Activated CD8-positive, alpha-beta T cell treated with anti-CD3 and anti-CD28 coated beads for 36 hours (primary cell): ENCODE results near the gene SART1. TPM values are rescaled to one million over a fixed set of nuclear protein-coding genes. Genes with fewer than 3 reads are reported as not detected.

ENCODE experiments used
- ATAC-seq: fragments of 200-7000 bp; cut with Tn5 transposase; one replicate; pipeline ENCODE4 v1.10.0; 2021; ENCODE audit warnings: mild to moderate bottlenecking, moderate library complexity
- CTCF ChIA-PET: fragments of 350-600 bp; sonication (Branson Sonifier 250); formaldehyde crosslinking; loops from one replicate; lab custom pipeline; 2021; ENCODE audit warnings: antibody characterized with exemption; lab: Charles Lee
- POLR2A ChIA-PET: fragments of 350-600 bp; sonication (Branson Sonifier 250); formaldehyde crosslinking; loops from one replicate; lab custom pipeline; 2021; ENCODE audit warnings: antibody characterized with exemption; lab: Charles Lee
- DNase-seq: peaks from one replicate; pipeline ENCODE4 v3.0.0-alpha.2; 2020
- H3K27ac Mint-ChIP-seq: one replicate; pipeline ENCODE4 v1.8.0; 2021; ENCODE audit warnings: mild to moderate bottlenecking, mixed read lengths
- H3K27me3 Mint-ChIP-seq: one replicate; pipeline ENCODE4 v1.8.0; 2021; ENCODE audit warnings: mixed read lengths
- H3K36me3 Mint-ChIP-seq: one replicate; pipeline ENCODE4 v1.8.0; 2021; ENCODE audit warnings: low read depth, mixed read lengths
- H3K4me1 Mint-ChIP-seq: one replicate; pipeline ENCODE4 v1.8.0; 2021; ENCODE audit warnings: low read depth, mixed read lengths
- H3K4me3 Mint-ChIP-seq: one replicate; pipeline ENCODE4 v1.8.0; 2021; ENCODE audit warnings: mild to moderate bottlenecking, moderate library complexity, mixed read lengths
- H3K9me3 Mint-ChIP-seq: one replicate; pipeline ENCODE4 v1.8.0; 2021; ENCODE audit warnings: mixed read lengths
- CTCF ChIP-seq: fragments of 200-600 bp; IDR thresholded peaks from one replicate; pipeline ENCODE4 v1.8.0; 2022; ENCODE audit warnings: antibody characterized with exemption, mild to moderate bottlenecking
- intact Hi-C: fragments of 100-400 bp; cut with micrococcal nuclease; formaldehyde crosslinking; loops from one replicate; pipeline ENCODE4 v1.10.0; 2022
- total RNA-seq, 2 experiments: library from RNA; stranded (reverse); gene quantifications; one replicate each; pipeline ENCODE4 v1.2.3, GENCODE V29; 2021

The SART1 gene
- total RNA-seq, 2 experiments from 2014 or later: 58.3 to 63.9 TPM

- no peak overlapping the region for H3K4me3 Mint-ChIP-seq
- peaks cover 9% of the 10 kb centered on the region for H3K4me1 Mint-ChIP-seq
- no peak for TF ChIP-seq CTCF
- H3K36me3 Mint-ChIP-seq: no peaks in the 10 kb centered on the region
- no peak overlapping the region for H3K27ac Mint-ChIP-seq
- ChIA-PET POLR2A (interaction anchor here (0.6 to 1.9 kb wide), 4 partner anchors 9 to 1789 kb away, joined by 3 to 6 read pairs (median 3); no protein-coding TSS in a partner anchor), CTCF (interaction anchor here (1.3 to 5.9 kb wide), 3 partner anchors 9 to 234 kb away, joined by 3 to 38 read pairs (median 20); no protein-coding TSS in a partner anchor)
- intact Hi-C loops: no loop called here
- ATAC-seq (no peak), DNase-seq (no peak)
- H3K9me3 Mint-ChIP-seq: no peaks in the 10 kb centered on the region
- H3K27me3 Mint-ChIP-seq: peaks cover 17% of the 10 kb centered on the region
These were observed 52.2 kb downstream of the SART1 start for GRCh38 chr11:66013762-66014100.

GRCh38 chr11:66014804-66015453 lies 53.4 kb downstream of the SART1 start:
- ChIA-PET CTCF (interaction anchor here (1.5 to 5.9 kb wide), 2 partner anchors 30 to 31 kb away, joined by 6 to 38 read pairs; no protein-coding TSS in a partner anchor), POLR2A (no interaction called here)
- Mint-ChIP-seq H3K36me3 (no peaks in the 10 kb centered on the region), H3K4me1 (peaks cover 9% of the 10 kb centered on the region), H3K4me3 (no peak overlapping the region), H3K27me3 (peaks cover 17% of the 10 kb centered on the region), H3K9me3 (no peaks in the 10 kb centered on the region), H3K27ac (no peak overlapping the region)
- DNase-seq (no peak), ATAC-seq (no peak)
- TF ChIP-seq CTCF: no peak
- intact Hi-C loops: no loop called here

GRCh38 chr11:66015454-66015881 lies 53.9 kb downstream of the SART1 start:
- POLR2A ChIA-PET: interaction anchor here (0.6 kb wide), 1 partner anchor 357 kb away, joined by 3 read pairs; no protein-coding TSS in a partner anchor
- H3K27ac Mint-ChIP-seq: no peak overlapping the region
- DNase-seq: no peak
- H3K9me3 Mint-ChIP-seq: no peaks in the 10 kb centered on the region
- no peak for TF ChIP-seq CTCF
- CTCF ChIA-PET: interaction anchor here (1.5 kb wide), 1 partner anchor 29 kb away, joined by 6 read pairs; no protein-coding TSS in a partner anchor
- no peak for ATAC-seq
- no peak overlapping the region for H3K4me3 Mint-ChIP-seq
- intact Hi-C loops: no loop called here
- H3K27me3 Mint-ChIP-seq: peaks cover 17% of the 10 kb centered on the region
- H3K36me3 Mint-ChIP-seq: no peaks in the 10 kb centered on the region
- peaks cover 12% of the 10 kb centered on the region for H3K4me1 Mint-ChIP-seq

GRCh38 chr11:66015936-66016792 lies 54.6 kb downstream of the SART1 start:
- no peak for DNase-seq
- TF ChIP-seq CTCF: no peak
- Mint-ChIP-seq H3K27me3 (peaks cover 17% of the 10 kb centered on the region), H3K4me3 (no peak overlapping the region), H3K36me3 (no peaks in the 10 kb centered on the region), H3K27ac (no peak overlapping the region), H3K9me3 (no peaks in the 10 kb centered on the region), H3K4me1 (peaks cover 17% of the 10 kb centered on the region)
- ATAC-seq: no peak
- CTCF ChIA-PET: interaction anchor here (1.5 kb wide), 1 partner anchor 29 kb away, joined by 6 read pairs; no protein-coding TSS in a partner anchor
- POLR2A ChIA-PET: interaction anchor here (0.6 kb wide), 1 partner anchor 356 kb away, joined by 3 read pairs; no protein-coding TSS in a partner anchor
- intact Hi-C loops: no loop called here
